ENCODE data around the gene BLTP3A. TPM values are rescaled to one million over a fixed set of nuclear protein-coding genes. Genes with fewer than 3 reads are reported as not detected.

The BLTP3A gene
- total and polyA plus RNA-seq, 2 of the 8 experiments (the other 6 are each of a cell fraction or from before 2014, with no cell fraction given) = 8.5 to 17.2 TPM

GRCh38 chr6:34817446-34817845, 25.6 kb downstream of the BLTP3A start:
- no peak overlapping the region for H2BK15ac ChIP-seq (ENCODE audit: low read length)
- POLR2A ChIA-PET (ENCODE audit: partially characterized antibody) = interaction anchor here (0.6 to 8.0 kb wide), 4 partner anchors 15 to 339 kb away, joined by 3 to 40 read pairs (median 4); no protein-coding TSS in a partner anchor
- no peaks in the 10 kb centered on the region; a peak in 1 of 7 replicates for H3K4me1 ChIP-seq (replicated peaks in 1 of 4; ENCODE audit: control insufficient read depth in 3 of 4, insufficient read depth in 4 of 4, low read length in 3 of 4)
- H3K27me3 ChIP-seq (replicated peaks in 1 of 4; ENCODE audit: control insufficient read depth in 3 of 4, extremely low read depth in 1 of 4, insufficient read depth in 3 of 4, low read length in 3 of 4) = no peaks in the 10 kb centered on the region
- no peak overlapping the region for H2AFZ ChIP-seq (ENCODE audit: low read length)
- no peak overlapping the region for H3K14ac ChIP-seq (ENCODE audit: insufficient read length)
- DNase-seq (ENCODE audit: low read depth in 1 of 2, low spot score in 2 of 2) (no peak), FAIRE-seq (no peak)
- WGBS, 2 experiments (ENCODE audit: extremely low coverage in 1 of 2, insufficient coverage in 1 of 2, insufficient read length in 1 of 2, insufficient replicate concordance in 2 of 2, low coverage in 1 of 2, low lambda C conversion rate in 2 of 2, missing lambda C conversion rate in 1 of 2) = 67% methylated on average over 1 of the region's 1 CpG; no CpG with 5 or more reads in 1 of the 2 experiments
- no peak overlapping the region for H3K4me3 ChIP-seq (ENCODE audit: extremely low read depth in 1 of 4, insufficient read depth in 2 of 4, low read depth in 3 of 4, low read length in 4 of 4)
- H4K5ac ChIP-seq (ENCODE audit: insufficient read length, low read depth, low read length) = no peak overlapping the region
- H2BK20ac ChIP-seq (ENCODE audit: low read length) = no peak overlapping the region
- no peak overlapping the region for H4K8ac ChIP-seq (ENCODE audit: extremely low read depth, insufficient read depth, low read length)
- peaks cover 0 to 37% of the 10 kb centered on the region in 2 experiments; a peak in 2 of 4 replicates for H3K79me2 ChIP-seq (ENCODE audit: control insufficient read depth in 1 of 2, insufficient read depth in 2 of 2, low read length in 2 of 2)
- no peak overlapping the region for H2BK12ac ChIP-seq (ENCODE audit: low read depth, low read length)
- no peak overlapping the region for H2BK120ac ChIP-seq (replicated peaks; ENCODE audit: low read depth, low read length)
- peaks cover 0 to 7% (median 2%) of the 10 kb centered on the region in 4 experiments; a peak in 4 of 8 replicates for H3K36me3 ChIP-seq (ENCODE audit: control insufficient read depth in 2 of 4, insufficient read depth in 4 of 4, low read length in 3 of 4)
- H3K79me1 ChIP-seq (ENCODE audit: low read depth, low read length) = peaks cover 2% of the 10 kb centered on the region; the same call in 1 of the 2 replicates
- no peaks in the 10 kb centered on the region for H3K23me2 ChIP-seq (ENCODE audit: low read depth, low read length)
- H4K20me1 ChIP-seq (replicated peaks in 1 of 2; ENCODE audit: control insufficient read depth in 1 of 2, insufficient read depth in 2 of 2, low read length in 2 of 2) = no peaks in the 10 kb centered on the region
- no peak overlapping the region for H4K91ac ChIP-seq (replicated peaks; ENCODE audit: insufficient read length, low read length)
- H3K9ac ChIP-seq (replicated peaks in 1 of 4; ENCODE audit: extremely low read depth in 1 of 4, low read depth in 3 of 4, low read length in 3 of 4) = no peak overlapping the region
- no peak overlapping the region for H3K27ac ChIP-seq (ENCODE audit: low read depth, low read length)
- no peak overlapping the region for H3K4me2 ChIP-seq (ENCODE audit: insufficient read depth in 1 of 2, low read depth in 2 of 2, low read length in 2 of 2)
- no peak overlapping the region for H3K23ac ChIP-seq (ENCODE audit: insufficient read length)
- no peak overlapping the region for H3K56ac ChIP-seq (replicated peaks; ENCODE audit: insufficient read length, low read depth, low read length)
- H2BK5ac ChIP-seq (ENCODE audit: low read depth, low read length) = no peak overlapping the region
- H3K9me3 ChIP-seq (ENCODE audit: insufficient read depth in 2 of 2, low read depth in 1 of 2, low read length in 1 of 2) = no peaks in the 10 kb centered on the region
- H3K4ac ChIP-seq (replicated peaks; ENCODE audit: insufficient read length, low read depth, low read length) = no peak overlapping the region
- H3K18ac ChIP-seq (ENCODE audit: extremely low read depth, low read length) = no peak overlapping the region
- CTCF ChIA-PET (ENCODE audit: partially characterized antibody) = interaction anchor here (1.4 kb wide), 1 partner anchor 22 kb away, joined by 3 read pairs; no protein-coding TSS in a partner anchor
- H2AK5ac ChIP-seq (ENCODE audit: low read depth, low read length) = no peak overlapping the region
- TF ChIP-seq BRCA1 (IDR thresholded peaks at IDR 0.05; ENCODE audit: low read depth, low read length) (no peak), EZH2 (IDR thresholded peaks at IDR 0.05; ENCODE audit: low read depth, low read length, severe bottlenecking) (no peak), SIRT6 (IDR thresholded peaks at IDR 0.05; ENCODE audit: low read length) (no peak), SIN3A (conservative IDR thresholded peaks at IDR 0.05 in 1 of 2, IDR thresholded peaks at IDR 0.05 in 1 of 2; ENCODE audit: low read depth in 1 of 2, low read length in 2 of 2) (no peak), CBX8 (IDR thresholded peaks at IDR 0.05; ENCODE audit: borderline replicate concordance, low read depth, low read length) (no peak), SP1 (IDR thresholded peaks at IDR 0.05; ENCODE audit: low read depth, low read length) (no peak), ATF2 (IDR thresholded peaks at IDR 0.05; ENCODE audit: low read length) (no peak), TCF12 (IDR thresholded peaks at IDR 0.05; ENCODE audit: low read depth, low read length) (no peak), GTF2F1 (IDR thresholded peaks at IDR 0.05; ENCODE audit: borderline replicate concordance, low read depth, low read length) (no peak), MAFK (IDR thresholded peaks at IDR 0.05; ENCODE audit: low read depth, low read length) (no peak), CHD1 (IDR thresholded peaks at IDR 0.05; ENCODE audit: low read depth, low read length) (no peak), POU5F1 (IDR thresholded peaks at IDR 0.05; ENCODE audit: low read depth, low read length) (no peak), NRF1 (IDR thresholded peaks at IDR 0.05; ENCODE audit: low read depth, low read length) (no peak)

Measured in H1 (cell line).